Tibial nerve (tissue), 4 donors: Measurements from ENCODE around the gene PRDM5.

Experiments used
- EP300 ChIP-seq, 2 donors: sonication (generic); formaldehyde crosslinking; IDR thresholded peaks; one replicate each; pipeline ENCODE4 v1.6.1; 2017; ENCODE audit warnings: antibody characterized with exemption in 2 of 2, mild to moderate bottlenecking in 1 of 2
- TF ChIP-seq, protein P1 (sequence below), 5 experiments: fragments of 200-600 bp in 3 of 5; fragments of 450-650 bp in 2 of 5; sonication (generic) in 3 of 5; IDR thresholded peaks; one replicate each; pipeline ENCODE4 v1.5.1; 2016 to 2019; ENCODE audit warnings: antibody characterized with exemption in 5 of 5, mild to moderate bottlenecking in 3 of 5, moderate library complexity in 2 of 5

GRCh38 chr4:120699354-120699753, 223.2 kb downstream of the PRDM5 start:
- TF ChIP-seq, protein P1, sequence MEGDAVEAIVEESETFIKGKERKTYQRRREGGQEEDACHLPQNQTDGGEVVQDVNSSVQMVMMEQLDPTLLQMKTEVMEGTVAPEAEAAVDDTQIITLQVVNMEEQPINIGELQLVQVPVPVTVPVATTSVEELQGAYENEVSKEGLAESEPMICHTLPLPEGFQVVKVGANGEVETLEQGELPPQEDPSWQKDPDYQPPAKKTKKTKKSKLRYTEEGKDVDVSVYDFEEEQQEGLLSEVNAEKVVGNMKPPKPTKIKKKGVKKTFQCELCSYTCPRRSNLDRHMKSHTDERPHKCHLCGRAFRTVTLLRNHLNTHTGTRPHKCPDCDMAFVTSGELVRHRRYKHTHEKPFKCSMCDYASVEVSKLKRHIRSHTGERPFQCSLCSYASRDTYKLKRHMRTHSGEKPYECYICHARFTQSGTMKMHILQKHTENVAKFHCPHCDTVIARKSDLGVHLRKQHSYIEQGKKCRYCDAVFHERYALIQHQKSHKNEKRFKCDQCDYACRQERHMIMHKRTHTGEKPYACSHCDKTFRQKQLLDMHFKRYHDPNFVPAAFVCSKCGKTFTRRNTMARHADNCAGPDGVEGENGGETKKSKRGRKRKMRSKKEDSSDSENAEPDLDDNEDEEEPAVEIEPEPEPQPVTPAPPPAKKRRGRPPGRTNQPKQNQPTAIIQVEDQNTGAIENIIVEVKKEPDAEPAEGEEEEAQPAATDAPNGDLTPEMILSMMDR (IDR thresholded peaks at IDR 0.05): no peak
- TF ChIP-seq EP300 (IDR thresholded peaks at IDR 0.05): no peak
